WTC11 (cell line): ENCODE measurements around the gene KLLN. TPM values are rescaled to one million over a fixed set of nuclear protein-coding genes. Genes with fewer than 3 reads are reported as not detected.

Experiments used
- ATAC-seq: fragments of 200-7000 bp; cut with Tn5 transposase; 2 replicates; pipeline ENCODE4 v1.10.0; 2021; ENCODE audit warnings: mild to moderate bottlenecking, moderate library complexity
- CTCF ChIA-PET: fragments of 300-600 bp; sonication (Branson Sonifier 250); formaldehyde crosslinking; loops from one replicate; lab custom pipeline; 2021; ENCODE audit warnings: antibody characterized with exemption; lab: Charles Lee
- POLR2A ChIA-PET: fragments of 350-600 bp; sonication (Branson Sonifier 250); formaldehyde crosslinking; loops from one replicate; lab custom pipeline; 2021; ENCODE audit warnings: antibody characterized with exemption; lab: Charles Lee
- DNase-seq: peaks from one replicate; pipeline ENCODE4 v3.0.0; 2021; ENCODE audit warnings: low spot score
- H3K27ac Mint-ChIP-seq: 2 replicates; pipeline ENCODE4 v1.8.0; 2021; ENCODE audit warnings: mixed read lengths
- H3K27me3 Mint-ChIP-seq: 2 replicates; pipeline ENCODE4 v1.8.0; 2021; ENCODE audit warnings: low read depth, mild to moderate bottlenecking, moderate library complexity, mixed read lengths
- H3K36me3 Mint-ChIP-seq: 2 replicates; pipeline ENCODE4 v1.8.0; 2021; ENCODE audit warnings: mixed read lengths
- H3K4me1 Mint-ChIP-seq: 2 replicates; pipeline ENCODE4 v1.8.0; 2022; ENCODE audit warnings: mixed read lengths
- H3K4me3 Mint-ChIP-seq: 2 replicates; pipeline ENCODE4 v1.8.0; 2021; ENCODE audit warnings: mild to moderate bottlenecking, moderate library complexity, mixed read lengths
- H3K9me3 Mint-ChIP-seq: 2 replicates; pipeline ENCODE4 v1.8.0; 2021; ENCODE audit warnings: mixed read lengths
- ARID4B ChIP-seq: sonication (generic); formaldehyde crosslinking; IDR thresholded peaks from 2 replicates; pipeline ENCODE4 v1.8.0; 2023; ENCODE audit warnings: missing genetic modification reagents, mild to moderate bottlenecking, borderline replicate concordance
- E2F1 ChIP-seq: sonication (generic); formaldehyde crosslinking; IDR thresholded peaks from 2 replicates; pipeline ENCODE4 v1.8.0; 2022; ENCODE audit warnings: mild to moderate bottlenecking, missing genetic modification reagents
- E2F4 ChIP-seq: sonication (generic); formaldehyde crosslinking; IDR thresholded peaks from 2 replicates; pipeline ENCODE4 v1.8.1; 2022; ENCODE audit warnings: low read depth, mild to moderate bottlenecking, moderate library complexity, missing genetic modification reagents, borderline replicate concordance
- FOXJ3 ChIP-seq: sonication (generic); formaldehyde crosslinking; IDR thresholded peaks from 2 replicates; pipeline ENCODE4 v1.9.0; 2021; ENCODE audit warnings: missing genetic modification reagents, mild to moderate bottlenecking, borderline replicate concordance
- GABPB1 ChIP-seq: sonication (generic); formaldehyde crosslinking; IDR thresholded peaks from 2 replicates; pipeline ENCODE4 v1.8.1; 2023; ENCODE audit warnings: mild to moderate bottlenecking, missing genetic modification reagents
- GTF2I ChIP-seq: fragments of 250-450 bp; sonication (Bioruptor Pico); conservative IDR thresholded peaks from 2 replicates; pipeline ENCODE4 v1.4.0; 2021; ENCODE audit warnings: mild to moderate bottlenecking
- MAX ChIP-seq: sonication (generic); formaldehyde crosslinking; IDR thresholded peaks from 2 replicates; pipeline ENCODE4 v1.8.0; 2022; ENCODE audit warnings: mild to moderate bottlenecking, missing genetic modification reagents
- NFATC4 ChIP-seq: fragments of 250-450 bp; sonication (Bioruptor Pico); IDR thresholded peaks from 2 replicates; pipeline ENCODE4 v1.9.0; 2021; ENCODE audit warnings: mild to moderate bottlenecking
- NFE2L1 ChIP-seq: sonication (generic); formaldehyde crosslinking; IDR thresholded peaks from 2 replicates; pipeline ENCODE4 v1.8.1; 2023; ENCODE audit warnings: missing genetic modification reagents
- NFYB ChIP-seq: sonication (generic); formaldehyde crosslinking; conservative IDR thresholded peaks from 2 replicates; pipeline ENCODE4 v1.8.0; 2022; ENCODE audit warnings: low read depth, missing genetic modification reagents
- PRRX2 ChIP-seq: fragments of 250-450 bp; sonication (Bioruptor Pico); IDR thresholded peaks from 2 replicates; pipeline ENCODE4 v1.8.0; 2021; ENCODE audit warnings: mild to moderate bottlenecking
- RELA ChIP-seq: sonication (generic); formaldehyde crosslinking; IDR thresholded peaks from 2 replicates; pipeline ENCODE4 v1.8.1; 2022; ENCODE audit warnings: missing genetic modification reagents, mild to moderate bottlenecking, borderline replicate concordance
- RORB ChIP-seq: fragments of 250-450 bp; sonication (Bioruptor Pico); IDR thresholded peaks from 2 replicates; pipeline ENCODE4 v1.9.0; 2021; ENCODE audit warnings: mild to moderate bottlenecking
- SP1 ChIP-seq: sonication (generic); formaldehyde crosslinking; conservative IDR thresholded peaks from 2 replicates; pipeline ENCODE4 v1.8.1; 2022; ENCODE audit warnings: missing genetic modification reagents
- ZBTB21 ChIP-seq: sonication (generic); formaldehyde crosslinking; IDR thresholded peaks from 2 replicates; pipeline ENCODE4 v1.8.1; 2023; ENCODE audit warnings: mild to moderate bottlenecking, missing genetic modification reagents, borderline replicate concordance
- ZNF121 ChIP-seq: sonication (generic); formaldehyde crosslinking; IDR thresholded peaks from 2 replicates; pipeline ENCODE4 v1.8.0; 2023; ENCODE audit warnings: missing genetic modification reagents
- ZNF263 ChIP-seq: sonication (generic); formaldehyde crosslinking; IDR thresholded peaks from 2 replicates; pipeline ENCODE4 v1.8.1; 2022; ENCODE audit warnings: low read depth, mild to moderate bottlenecking, moderate library complexity, missing genetic modification reagents
- ZNF317 ChIP-seq: sonication (generic); formaldehyde crosslinking; IDR thresholded peaks from 2 replicates; pipeline ENCODE4 v1.8.1; 2023; ENCODE audit warnings: low read depth, mild to moderate bottlenecking, moderate library complexity, missing genetic modification reagents, borderline replicate concordance
- ZNF416 ChIP-seq: fragments of 250-450 bp; sonication (Bioruptor Pico); IDR thresholded peaks from 2 replicates; pipeline ENCODE4 v1.9.0; 2021; ENCODE audit warnings: mild to moderate bottlenecking, inconsistent platforms
- ZNF425 ChIP-seq: fragments of 250-450 bp; sonication (Bioruptor Pico); conservative IDR thresholded peaks from 2 replicates; pipeline ENCODE4 v1.9.0; 2021; ENCODE audit warnings: mild to moderate bottlenecking
- total RNA-seq: library from RNA; stranded (reverse); gene quantifications from 3 replicates; pipeline ENCODE4 v1.2.3, GENCODE V29; 2021

KLLN gene
- total RNA-seq, 1 experiment from 2014 or later = 0.52 TPM

- Mint-ChIP-seq H3K36me3 (no peaks in the 10 kb centered on the region), H3K9me3 (0 out of 2 replicates have a peak, but pooled peaks cover 5% of the 10 kb centered on the region), H3K4me1 (peaks cover 13% of the 10 kb centered on the region), H3K27ac (no peak overlapping the region), H3K4me3 (no peak overlapping the region), H3K27me3 (no peaks in the 10 kb centered on the region)
- ATAC-seq (no peak), DNase-seq (no peak)
- ChIA-PET POLR2A (no interaction called here), CTCF (no interaction called here)
- TF ChIP-seq E2F4 (CRISPR knock-in tag) (no peak), GTF2I (no peak), RELA (CRISPR knock-in tag) (no peak), RORB (CRISPR knock-in tag) (no peak), MAX (no peak), ZBTB21 (no peak), SP1 (no peak), ZNF121 (CRISPR knock-in tag) (no peak)
Measured at GRCh38 chr10:87852089-87852488, 11.2 kb downstream of the KLLN start.

- Mint-ChIP-seq H3K4me3 (no peak overlapping the region), H3K36me3 (no peaks in the 10 kb centered on the region), H3K27me3 (no peaks in the 10 kb centered on the region), H3K4me1 (peaks cover 13% of the 10 kb centered on the region), H3K27ac (no peak overlapping the region), H3K9me3 (0 out of 2 replicates have a peak, but pooled peaks cover 5% of the 10 kb centered on the region)
- peak; percentile 100 for ATAC-seq
- TF ChIP-seq ZNF416 (CRISPR knock-in tag) = no peak
- TF ChIP-seq NFATC4 (CRISPR knock-in tag) = no peak
- no peak for TF ChIP-seq ZNF425 (CRISPR knock-in tag)
- no peak for TF ChIP-seq PRRX2 (CRISPR knock-in tag)
- no peak for TF ChIP-seq NFYB (CRISPR knock-in tag)
- TF ChIP-seq ZNF317 (CRISPR knock-in tag) = no peak
- DNase-seq = peak; percentile 54
- ChIA-PET POLR2A (interaction anchor here (0.7 kb wide), 1 partner anchor 12 kb away, joined by 3 read pairs; no protein-coding TSS in a partner anchor), CTCF (interaction anchor here (0.6 to 1.9 kb wide), 8 partner anchors 9 to 539 kb away, joined by 3 to 9 read pairs (median 4); no protein-coding TSS in a partner anchor)
Measured at GRCh38 chr10:87850742-87851205, 12.6 kb downstream of the KLLN start.

- H3K36me3 Mint-ChIP-seq = no peaks in the 10 kb centered on the region
- no peak overlapping the region for H3K27ac Mint-ChIP-seq
- peaks cover 13% of the 10 kb centered on the region for H3K4me1 Mint-ChIP-seq
- H3K4me3 Mint-ChIP-seq = no peak overlapping the region
- no peaks in the 10 kb centered on the region for H3K27me3 Mint-ChIP-seq
- no peaks in the 10 kb centered on the region for H3K9me3 Mint-ChIP-seq
- DNase-seq = no peak
- ChIA-PET POLR2A (no interaction called here), CTCF (no interaction called here)
- no peak for ATAC-seq
- TF ChIP-seq GABPB1 (no peak), E2F1 (CRISPR knock-in tag) (no peak), FOXJ3 (CRISPR knock-in tag) (no peak), ZNF263 (no peak), NFE2L1 (no peak), E2F4 (CRISPR knock-in tag) (no peak), ARID4B (CRISPR knock-in tag) (no peak)
Measured at GRCh38 chr10:87849001-87849400, 14.3 kb downstream of the KLLN start.
